Measurements from ENCODE around the gene METTL3.

The METTL3 gene

GRCh38 chr14:21509432-21510143 lies 1.6 kb downstream of the METTL3 start:
- Histone ChIP-seq H3K4me3 (peak overlapping the region; percentile 85), H3K36me3 (peaks cover 40% of the 10 kb centered on the region), H3K9me3 (no peaks in the 10 kb centered on the region), H3K4me1 (peaks cover 23% of the 10 kb centered on the region), H3K27ac (no peak overlapping the region), H3K27me3 (no peaks in the 10 kb centered on the region), H3K9ac (peak overlapping the region; percentile 92), H3K4me2 (peak overlapping the region; percentile 83), H4K20me1 (peaks cover 25% of the 10 kb centered on the region; the same call in 1 of the 2 replicates)
- no peak for TF ChIP-seq Cebpa-rat (IDR thresholded peaks at IDR 0.05)

DNA sequence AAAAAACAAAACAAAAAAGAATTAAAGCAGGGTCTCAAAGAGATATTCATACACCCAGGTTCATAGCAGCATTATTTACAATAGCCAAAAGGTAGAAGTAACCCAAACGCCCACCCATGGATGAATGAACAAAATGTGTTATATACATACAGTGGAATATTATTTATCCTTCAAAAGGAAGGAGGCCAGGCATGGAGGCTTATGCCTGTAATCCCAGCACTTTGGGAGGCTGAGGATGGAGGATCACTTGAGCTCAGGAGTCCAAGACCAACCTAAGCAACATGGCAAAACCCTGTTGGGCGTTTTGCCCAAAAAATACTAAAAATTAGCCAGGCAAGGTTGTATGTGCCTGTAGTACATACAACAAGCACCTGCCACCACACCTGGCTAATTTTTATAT lies 4.6 kb downstream of the METTL3 start:
- no peak for TF ChIP-seq Cebpa-rat (IDR thresholded peaks at IDR 0.05)
- no peaks in the 10 kb centered on the region for H3K9me3 ChIP-seq
- no peak overlapping the region for H3K4me3 ChIP-seq
- H3K27ac ChIP-seq = no peak overlapping the region
- H3K4me2 ChIP-seq = no peak overlapping the region
- peaks cover 68% of the 10 kb centered on the region for H3K36me3 ChIP-seq
- H4K20me1 ChIP-seq = peaks cover 40% of the 10 kb centered on the region; the same call in 1 of the 2 replicates
- H3K9ac ChIP-seq = no peak overlapping the region
- no peaks in the 10 kb centered on the region for H3K27me3 ChIP-seq
- H3K4me1 ChIP-seq = peaks cover 21% of the 10 kb centered on the region

DNA sequence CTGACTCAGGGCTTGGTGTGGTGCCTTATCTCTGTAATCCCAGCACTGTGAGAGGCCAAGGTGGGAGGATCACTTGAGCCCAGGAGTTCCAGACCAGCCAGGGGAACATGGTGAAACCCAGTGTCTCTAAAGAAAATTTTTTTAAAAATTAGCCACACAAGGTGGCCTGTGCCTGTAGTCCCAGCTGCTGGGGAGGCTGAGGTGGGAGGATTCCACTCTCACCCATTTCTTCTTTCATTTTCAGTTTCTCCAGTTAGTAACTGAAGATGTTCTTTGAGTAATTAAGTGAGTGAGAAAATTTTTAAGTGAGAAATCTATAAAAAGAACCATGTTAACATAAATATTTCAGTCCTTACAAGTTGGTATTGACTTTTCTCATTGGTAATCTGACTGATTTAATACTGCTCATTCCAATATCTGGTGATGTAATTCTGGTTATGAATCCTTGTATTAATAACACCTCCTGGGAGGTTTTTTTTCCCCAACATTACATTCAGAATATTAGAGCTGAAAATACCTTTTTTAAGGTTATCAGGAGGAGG lies 6.1 kb downstream of the METTL3 start:
- Histone ChIP-seq H4K20me1 (peaks cover 50% of the 10 kb centered on the region; the same call in 1 of the 2 replicates), H3K27ac (no peak overlapping the region), H3K9me3 (no peaks in the 10 kb centered on the region), H3K27me3 (no peaks in the 10 kb centered on the region), H3K36me3 (peaks cover 83% of the 10 kb centered on the region), H3K4me2 (no peak overlapping the region), H3K4me1 (peaks cover 17% of the 10 kb centered on the region), H3K4me3 (no peak overlapping the region), H3K9ac (no peak overlapping the region)
- no peak for TF ChIP-seq Cebpa-rat (IDR thresholded peaks at IDR 0.05)

DNA sequence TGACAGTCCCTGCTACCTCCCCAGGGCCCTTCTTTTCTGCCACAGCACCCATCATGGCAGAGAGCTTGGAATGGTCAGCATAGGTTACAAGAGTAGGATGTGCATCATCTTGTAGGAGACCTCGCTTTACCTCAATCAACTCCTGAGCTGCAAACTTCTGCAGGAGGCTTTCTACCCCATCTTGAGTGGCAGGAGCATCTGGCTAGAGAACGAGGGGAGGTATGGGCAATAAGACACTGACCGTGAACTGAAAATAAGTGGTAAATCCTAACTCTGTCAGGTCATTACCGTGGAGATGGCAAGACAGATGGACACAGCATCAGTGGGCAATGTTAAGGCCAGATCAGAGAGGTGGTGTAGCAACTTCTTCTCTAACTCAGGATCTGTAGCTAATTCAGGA lies 7.8 kb downstream of the METTL3 start:
- no peak for TF ChIP-seq Cebpa-rat (IDR thresholded peaks at IDR 0.05)
- H3K9me3 ChIP-seq = no peaks in the 10 kb centered on the region
- no peak overlapping the region for H3K27ac ChIP-seq
- H3K9ac ChIP-seq = no peak overlapping the region
- H3K27me3 ChIP-seq = no peaks in the 10 kb centered on the region
- H3K4me1 ChIP-seq = 0 out of 2 replicates have a peak, but pooled peaks cover 5% of the 10 kb centered on the region
- H3K4me2 ChIP-seq = no peak overlapping the region
- H3K36me3 ChIP-seq = peaks cover 89% of the 10 kb centered on the region
- H3K4me3 ChIP-seq = no peak overlapping the region
- peaks cover 52% of the 10 kb centered on the region; the same call in 1 of the 2 replicates for H4K20me1 ChIP-seq

- Histone ChIP-seq H3K4me1 (0 out of 2 replicates have a peak, but pooled peaks cover 5% of the 10 kb centered on the region), H3K27me3 (no peaks in the 10 kb centered on the region), H4K20me1 (peaks cover 46% of the 10 kb centered on the region; the same call in 1 of the 2 replicates), H3K4me2 (no peak overlapping the region), H3K9ac (no peak overlapping the region), H3K36me3 (peaks cover 89% of the 10 kb centered on the region), H3K27ac (no peak overlapping the region), H3K4me3 (no peak overlapping the region), H3K9me3 (no peaks in the 10 kb centered on the region)
- TF ChIP-seq Cebpa-rat (IDR thresholded peaks at IDR 0.05) = no peak
Observed at GRCh38 chr14:21501568-21501967, 9.6 kb downstream of the METTL3 start.

- no peaks in the 10 kb centered on the region for H3K4me1 ChIP-seq
- TF ChIP-seq Cebpa-rat (IDR thresholded peaks at IDR 0.05) = no peak
- no peaks in the 10 kb centered on the region for H3K27me3 ChIP-seq
- H3K36me3 ChIP-seq = peaks cover 100% of the 10 kb centered on the region
- no peak overlapping the region for H3K9ac ChIP-seq
- no peaks in the 10 kb centered on the region for H3K9me3 ChIP-seq
- H3K4me3 ChIP-seq = no peak overlapping the region
- H3K27ac ChIP-seq = no peak overlapping the region
- H4K20me1 ChIP-seq = peaks cover 19% of the 10 kb centered on the region; the same call in 1 of the 2 replicates
- no peak overlapping the region for H3K4me2 ChIP-seq
Observed at GRCh38 chr14:21498540-21499526, 12.3 kb downstream of the METTL3 start.

DNA sequence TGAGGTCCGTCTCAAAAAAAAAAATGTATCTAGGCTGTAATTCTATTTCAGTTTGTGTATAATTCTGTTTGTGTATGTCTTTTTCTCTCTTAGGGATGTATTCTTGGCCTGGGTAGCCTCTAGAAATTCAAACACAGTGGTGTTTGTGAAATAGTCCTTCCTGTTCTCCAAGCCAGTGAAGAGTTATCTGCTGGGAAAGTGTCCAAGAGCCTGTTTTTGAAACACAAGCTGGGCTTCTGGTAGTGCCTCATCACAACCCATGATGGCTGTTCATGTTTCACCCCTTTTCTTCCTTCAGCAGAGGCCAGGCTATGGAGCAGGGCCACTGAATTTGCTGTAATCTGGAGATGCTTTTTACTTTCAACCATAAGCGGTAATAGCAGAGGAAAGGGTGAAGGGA lies 14.7 kb downstream of the METTL3 start:
- H3K9me3 ChIP-seq = no peaks in the 10 kb centered on the region
- H3K27ac ChIP-seq = no peak overlapping the region
- TF ChIP-seq Cebpa-rat (IDR thresholded peaks at IDR 0.05) = no peak
- H3K36me3 ChIP-seq = peaks cover 100% of the 10 kb centered on the region
- peaks cover 12% of the 10 kb centered on the region; the same call in 1 of the 2 replicates for H4K20me1 ChIP-seq
- H3K4me3 ChIP-seq = no peak overlapping the region
- H3K4me1 ChIP-seq = no peaks in the 10 kb centered on the region
- no peaks in the 10 kb centered on the region for H3K27me3 ChIP-seq
- no peak overlapping the region for H3K9ac ChIP-seq
- H3K4me2 ChIP-seq = no peak overlapping the region

- Histone ChIP-seq H3K36me3 (peaks cover 100% of the 10 kb centered on the region), H3K4me1 (no peaks in the 10 kb centered on the region), H3K9ac (no peak overlapping the region), H3K27ac (no peak overlapping the region), H4K20me1 (peaks cover 2% of the 10 kb centered on the region; the same call in 1 of the 2 replicates), H3K27me3 (no peaks in the 10 kb centered on the region), H3K9me3 (no peaks in the 10 kb centered on the region), H3K4me2 (no peak overlapping the region), H3K4me3 (no peak overlapping the region)
- TF ChIP-seq Cebpa-rat (IDR thresholded peaks at IDR 0.05) = no peak
Observed at GRCh38 chr14:21494902-21495762, 16.0 kb downstream of the METTL3 start.

DNA sequence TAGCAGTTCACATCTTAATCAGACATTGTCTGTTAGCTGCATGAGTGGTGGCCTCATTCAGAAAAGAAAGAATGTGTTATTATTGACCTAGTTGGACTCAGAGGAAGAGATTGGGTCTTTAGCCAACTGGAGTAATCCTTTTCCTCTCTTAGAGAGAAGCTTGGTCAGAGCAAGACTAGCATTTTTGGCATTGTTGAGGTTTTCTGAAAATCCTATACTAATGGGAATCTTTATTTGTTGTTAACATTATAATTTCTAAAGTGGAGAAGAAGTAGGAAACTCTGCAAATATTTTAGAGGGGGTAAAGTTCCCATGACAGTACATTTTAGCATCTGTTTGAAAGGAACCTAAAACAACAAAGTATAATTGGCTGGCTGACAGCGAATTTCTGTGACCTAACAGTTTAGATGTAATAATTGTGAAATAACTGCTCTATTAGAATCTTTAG lies 24.5 kb downstream of the METTL3 start:
- Histone ChIP-seq H3K4me2 (no peak overlapping the region), H3K36me3 (peaks cover 64% of the 10 kb centered on the region), H3K4me1 (no peaks in the 10 kb centered on the region), H3K4me3 (no peak overlapping the region), H3K9ac (no peak overlapping the region), H4K20me1 (peaks cover 38% of the 10 kb centered on the region), H3K27me3 (no peaks in the 10 kb centered on the region), H3K9me3 (no peaks in the 10 kb centered on the region), H3K27ac (no peak overlapping the region)
- TF ChIP-seq Cebpa-rat (IDR thresholded peaks at IDR 0.05) = no peak

Measured in BLaER1 (cell line).